Measurements from ENCODE around the gene KCNK13.
"Not testable (repeated sequence)": the region's sequence is repeated elsewhere in the genome, so short reads cannot be mapped to it uniquely, and the experiment has no call there.

Gene KCNK13

GRCh38 chr14:90060312-90060964 lies 1.4 kb upstream of the KCNK13 start:
- H3K4me3 ChIP-seq (ENCODE audit: low read depth, low read length) = peak overlapping the region; percentile 65

- peak overlapping the region; percentile 65 for H3K4me3 ChIP-seq (ENCODE audit: low read depth, low read length)
Observed at GRCh38 chr14:90060965-90061684, 669 bp upstream of the KCNK13 start.

GRCh38 chr14:90062127-90062794 lies 467 bp downstream of the KCNK13 start:
- peak overlapping the region; percentile 48 for H3K4me3 ChIP-seq (ENCODE audit: low read depth, low read length)

- peak overlapping the region; percentile 48 for H3K4me3 ChIP-seq (ENCODE audit: low read depth, low read length)
Observed at GRCh38 chr14:90062822-90063539, 1.2 kb downstream of the KCNK13 start.

GRCh38 chr14:90072350-90072749 lies 10.6 kb downstream of the KCNK13 start:
- no peak overlapping the region for H3K4me3 ChIP-seq (ENCODE audit: low read depth, low read length)

- no peak overlapping the region for H3K4me3 ChIP-seq (ENCODE audit: low read depth, low read length)
Observed at GRCh38 chr14:90079576-90079975, 17.8 kb downstream of the KCNK13 start.

GRCh38 chr14:90087433-90087832 lies 25.6 kb downstream of the KCNK13 start:
- H3K4me3 ChIP-seq (ENCODE audit: low read depth, low read length) = no peak overlapping the region

GRCh38 chr14:90088176-90088575 lies 26.4 kb downstream of the KCNK13 start:
- no peak overlapping the region for H3K4me3 ChIP-seq (ENCODE audit: low read depth, low read length)

- H3K4me3 ChIP-seq (ENCODE audit: low read depth, low read length) = not testable (repeated sequence)
Observed at GRCh38 chr14:90089486-90089885, 27.7 kb downstream of the KCNK13 start.

- H3K4me3 ChIP-seq (ENCODE audit: low read depth, low read length) = no peak overlapping the region
Observed at GRCh38 chr14:90091393-90091792, 29.6 kb downstream of the KCNK13 start.

- no peak overlapping the region for H3K4me3 ChIP-seq (ENCODE audit: low read depth, low read length)
Observed at GRCh38 chr14:90093942-90094595, 32.3 kb downstream of the KCNK13 start.

- H3K4me3 ChIP-seq (ENCODE audit: low read depth, low read length) = no peak overlapping the region
Observed at GRCh38 chr14:90095096-90095495, 33.3 kb downstream of the KCNK13 start.

GRCh38 chr14:90096566-90096965 lies 34.8 kb downstream of the KCNK13 start:
- no peak overlapping the region for H3K4me3 ChIP-seq (ENCODE audit: low read depth, low read length)

- H3K4me3 ChIP-seq (ENCODE audit: low read depth, low read length) = no peak overlapping the region
Observed at GRCh38 chr14:90103808-90104207, 42.0 kb downstream of the KCNK13 start.

GRCh38 chr14:90105756-90106155 lies 44.0 kb downstream of the KCNK13 start:
- no peak overlapping the region for H3K4me3 ChIP-seq (ENCODE audit: low read depth, low read length)

GRCh38 chr14:90107789-90108188 lies 46.0 kb downstream of the KCNK13 start:
- H3K4me3 ChIP-seq (ENCODE audit: low read depth, low read length) = no peak overlapping the region

GRCh38 chr14:90109858-90110257 lies 48.1 kb downstream of the KCNK13 start:
- H3K4me3 ChIP-seq (ENCODE audit: low read depth, low read length) = no peak overlapping the region

- no peak overlapping the region for H3K4me3 ChIP-seq (ENCODE audit: low read depth, low read length)
Observed at GRCh38 chr14:90111895-90112534, 50.2 kb downstream of the KCNK13 start.

GRCh38 chr14:90114554-90114953 lies 52.8 kb downstream of the KCNK13 start:
- no peak overlapping the region for H3K4me3 ChIP-seq (ENCODE audit: low read depth, low read length)

GRCh38 chr14:90115780-90116179 lies 54.0 kb downstream of the KCNK13 start:
- no peak overlapping the region for H3K4me3 ChIP-seq (ENCODE audit: low read depth, low read length)
